GM18511 (cell line): ENCODE results near the gene AACS.
A peak's percentile ranks its signal among the peaks of the same experiment; 100 is the strongest.
"Not testable (repeated sequence)": the region's sequence is repeated elsewhere in the genome, so short reads cannot be mapped to it uniquely, and the experiment has no call there.

Experiments
- ATAC-seq: cut with Tn5 transposase; IDR thresholded peaks from one replicate; pipeline ENCODE4 v1.9.1; 2021; ENCODE audit warnings: mild to moderate bottlenecking, moderate library complexity; ENCODE audit not compliant: unreplicated experiment

Gene AACS

DNA sequence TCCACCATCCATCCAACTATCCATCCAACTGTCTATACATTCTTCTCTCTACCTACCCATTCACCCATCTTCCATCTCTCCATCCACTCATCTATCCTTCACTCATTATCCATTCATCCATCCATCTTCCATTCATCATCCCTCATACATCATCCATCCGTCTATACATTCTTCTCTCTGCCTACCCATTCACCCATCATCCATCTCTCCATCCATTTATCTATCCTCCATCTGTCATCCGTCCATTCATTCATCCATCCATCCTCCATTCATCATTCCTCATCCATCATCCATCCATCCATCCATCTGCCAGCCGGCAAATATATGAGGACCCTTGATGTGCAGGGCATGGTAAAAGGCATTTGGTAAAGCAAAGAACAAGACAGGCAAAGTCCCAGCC, 25.2 kb downstream of the AACS start:
- no peak for ATAC-seq

- ATAC-seq: no peak
These were observed 26.2 kb downstream of the AACS start for GRCh38 chr12:125091401-125091800.

DNA sequence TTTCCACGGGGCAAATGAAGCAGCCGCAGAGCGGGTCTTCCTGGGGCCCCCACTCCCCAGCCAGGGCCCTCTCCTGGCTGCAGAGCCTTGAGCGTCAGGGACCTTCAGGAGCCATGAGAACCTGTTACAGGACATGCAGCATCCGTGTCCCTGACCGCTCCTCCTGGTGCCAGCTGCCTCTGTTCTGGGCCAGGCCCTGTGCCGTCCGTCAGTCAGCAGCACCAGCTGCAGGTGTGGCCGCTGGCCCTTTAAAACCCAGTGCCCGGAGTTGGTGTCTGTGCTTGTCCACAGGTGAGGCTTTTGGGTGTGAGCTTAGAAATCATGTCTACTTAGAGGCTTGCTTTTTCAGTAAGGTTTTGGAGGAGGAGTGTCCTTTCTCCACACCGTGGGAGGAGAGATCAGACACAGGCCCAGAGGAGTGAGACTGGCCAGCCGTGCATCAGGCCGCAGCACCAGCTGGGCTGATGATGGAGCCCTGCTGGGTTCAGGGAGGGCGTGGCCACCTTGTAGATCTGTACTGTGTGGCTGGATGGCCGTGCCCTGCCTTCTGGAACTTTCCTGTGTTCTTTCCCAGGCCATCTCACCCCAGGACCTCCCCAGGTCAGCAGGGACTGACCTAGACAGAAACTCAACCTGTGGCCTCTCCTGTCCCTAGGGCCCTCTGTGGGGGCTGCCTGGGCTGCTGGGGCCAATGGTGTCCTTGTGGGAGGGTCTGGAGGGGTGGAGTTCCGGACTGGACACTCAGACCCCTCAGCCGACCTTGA, 27.1 kb downstream of the AACS start:
- no peak for ATAC-seq

DNA sequence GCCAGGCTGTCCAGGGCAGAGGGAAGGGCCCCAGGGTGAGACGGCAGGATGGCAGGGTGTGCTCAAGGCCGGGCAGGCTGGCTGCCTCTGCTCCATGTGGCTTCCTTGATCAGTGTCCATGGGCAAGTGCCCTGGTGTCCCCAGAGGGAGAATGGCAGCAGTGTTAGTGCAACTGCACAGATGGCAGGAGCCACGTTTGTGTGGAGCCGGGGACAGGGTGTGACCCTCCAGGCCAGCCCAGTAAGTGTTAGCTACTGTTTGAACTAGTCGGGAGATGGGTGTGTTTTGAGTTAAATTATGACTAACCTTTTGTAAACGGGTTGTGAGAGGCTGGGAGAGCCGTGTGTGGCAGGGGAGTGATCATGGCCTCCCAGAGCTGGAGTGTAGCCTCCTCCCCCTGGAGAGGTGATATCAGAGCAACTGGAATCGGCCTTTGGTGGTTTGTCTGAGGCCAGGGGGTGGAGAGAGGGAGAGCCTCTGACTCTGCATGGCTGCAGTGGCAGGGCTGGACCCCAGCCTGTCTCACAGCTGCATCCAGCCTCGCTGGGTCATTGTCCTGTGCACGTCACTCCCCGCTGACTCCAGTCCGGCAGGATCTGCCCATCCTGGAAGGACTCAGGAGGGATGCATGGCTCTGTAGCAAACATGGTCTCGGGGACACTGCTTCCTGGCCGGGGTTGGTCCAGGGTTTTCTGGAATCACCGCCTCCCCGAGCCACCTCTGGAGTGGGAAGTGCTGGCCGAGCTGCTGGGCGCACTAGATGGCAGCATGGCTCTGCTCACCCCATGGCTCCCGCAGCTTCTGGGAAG, 27.8 kb downstream of the AACS start:
- no peak for ATAC-seq

- no peak for ATAC-seq
These were observed 28.6 kb downstream of the AACS start for GRCh38 chr12:125093681-125094330.

GRCh38 chr12:125096894-125097293, 31.7 kb downstream of the AACS start:
- ATAC-seq: no peak

GRCh38 chr12:125097427-125097826, 32.2 kb downstream of the AACS start:
- no peak for ATAC-seq

DNA sequence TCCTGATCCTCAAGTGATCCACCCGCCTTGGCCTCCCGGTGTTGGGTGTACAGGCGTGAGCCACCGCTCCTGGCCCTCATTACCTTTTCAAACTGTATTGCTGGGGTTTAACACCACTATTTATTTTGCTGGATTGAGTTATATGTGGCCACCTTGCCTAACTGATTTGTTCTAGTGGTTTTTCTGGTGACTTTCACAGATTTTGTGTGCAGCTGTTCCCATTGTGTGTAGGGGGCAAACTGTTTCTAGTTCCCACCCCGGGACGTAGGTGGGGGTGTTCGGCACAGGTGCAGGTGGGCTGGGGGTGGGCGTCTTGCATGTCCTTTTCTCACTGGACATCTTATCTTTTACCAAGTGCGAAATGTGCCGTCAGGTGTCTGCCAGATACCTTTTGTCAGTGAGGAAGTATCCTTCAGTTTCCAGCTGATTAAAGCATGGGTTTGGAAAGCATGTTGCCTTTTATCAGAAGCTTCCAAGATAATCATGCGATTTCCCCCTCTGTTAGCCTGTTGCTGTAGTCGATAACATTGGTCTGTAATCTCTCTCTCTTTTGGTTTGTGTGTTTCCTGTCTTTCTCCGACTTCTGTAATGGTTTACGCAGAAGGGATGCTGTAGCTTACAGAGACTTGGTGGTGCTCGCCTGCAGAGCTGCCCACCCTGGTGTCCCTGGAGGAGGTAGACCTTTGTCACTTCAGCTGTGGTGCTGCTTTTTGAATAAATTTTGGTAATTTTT, 33.6 kb downstream of the AACS start:
- no peak for ATAC-seq

DNA sequence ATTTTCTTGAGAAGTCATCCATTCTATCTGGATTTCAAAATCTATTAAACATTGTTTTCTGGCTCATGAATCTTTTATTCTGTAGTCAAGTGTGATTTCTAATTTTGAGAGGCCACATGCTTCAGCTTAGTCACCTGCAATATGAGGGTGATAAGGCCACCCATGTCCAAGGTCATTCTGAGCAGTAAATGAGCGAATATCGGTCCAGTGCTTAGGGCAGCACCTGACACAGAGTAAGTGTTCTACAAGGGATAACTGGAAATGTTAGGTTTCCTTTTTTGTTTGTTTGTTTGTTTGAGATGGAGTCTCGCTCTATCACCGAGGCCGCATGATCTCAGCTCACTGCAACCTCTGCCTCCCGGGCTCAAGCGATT, 34.2 kb downstream of the AACS start:
- ATAC-seq: no peak

DNA sequence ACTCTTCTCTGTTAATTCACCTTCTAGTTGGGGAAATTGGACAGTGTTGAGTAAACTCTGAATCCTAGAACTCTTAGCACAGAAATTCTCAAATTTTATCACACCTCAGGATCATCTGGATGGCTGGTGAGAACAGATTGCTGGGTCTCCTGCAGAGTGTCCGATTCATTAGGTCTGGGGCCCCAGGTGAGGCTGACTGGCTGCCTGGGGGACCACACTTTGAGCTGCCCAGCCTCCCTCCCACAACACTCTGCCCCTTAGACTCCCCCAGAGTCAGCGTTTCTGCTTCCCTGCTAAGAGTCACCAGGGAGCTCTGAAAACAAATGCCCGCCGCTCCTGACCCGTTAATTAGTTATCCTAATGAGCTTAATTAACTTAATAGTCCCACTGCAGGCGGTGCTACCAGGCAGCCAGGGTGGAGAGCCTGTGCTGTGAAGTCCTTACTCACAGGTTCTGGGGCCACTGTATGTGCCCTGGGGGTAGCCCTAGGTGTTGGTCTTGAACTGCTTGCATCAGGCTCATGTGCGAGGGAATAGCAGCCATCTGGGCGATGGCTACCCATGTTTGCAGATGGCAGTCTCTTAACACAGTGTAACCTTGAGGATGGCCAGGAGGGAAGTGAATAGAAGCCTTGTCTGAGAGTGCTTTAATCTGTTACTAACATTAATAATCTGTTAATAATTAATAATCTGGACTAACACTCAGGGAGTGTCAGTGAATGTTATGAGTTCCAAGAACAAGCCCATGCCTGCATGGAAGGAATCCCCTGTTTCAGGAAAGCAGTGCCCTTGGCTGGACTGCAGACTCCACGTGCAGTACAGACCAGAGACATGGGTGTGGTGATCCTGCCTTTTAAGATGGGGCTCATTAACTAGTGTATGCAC, 35.6 kb downstream of the AACS start:
- no peak for ATAC-seq

- ATAC-seq: no peak
These were observed 39.7 kb downstream of the AACS start for GRCh38 chr12:125104982-125105381.

- ATAC-seq: no peak
These were observed 40.4 kb downstream of the AACS start for GRCh38 chr12:125105600-125105999.

DNA sequence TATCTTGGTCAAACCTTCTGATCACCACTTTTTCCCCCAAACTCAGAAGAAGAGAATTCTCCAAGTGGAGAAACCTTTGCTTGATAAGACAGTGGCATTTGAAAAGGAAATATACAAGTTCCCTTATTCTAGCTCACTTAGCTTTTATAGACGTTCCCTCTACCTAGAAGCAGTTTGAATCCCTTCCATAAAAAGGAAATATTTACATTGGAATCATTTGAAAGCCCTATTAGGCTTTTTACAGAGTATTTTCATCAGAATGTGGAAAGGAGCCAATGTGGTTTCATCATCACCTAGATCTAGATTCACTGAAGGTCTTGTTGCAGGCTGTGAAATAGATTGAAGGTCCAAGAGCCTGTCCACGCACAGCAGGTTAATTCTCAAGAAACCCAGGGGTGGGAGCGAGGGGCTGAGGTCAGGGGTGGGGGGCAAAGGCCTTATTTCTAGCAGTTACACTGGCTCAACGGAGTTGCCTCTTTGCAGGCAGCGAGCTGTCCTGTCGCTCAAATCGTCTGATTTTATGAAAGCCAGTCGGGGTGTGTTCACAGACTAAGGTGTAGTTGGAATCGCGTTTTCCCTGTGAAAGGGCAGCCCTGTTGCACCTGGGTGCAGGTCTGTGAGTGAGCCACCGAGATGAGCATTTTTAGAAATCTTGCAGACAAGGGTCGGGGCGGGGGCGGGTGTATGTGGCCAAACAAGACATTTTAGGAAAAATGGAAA, 45.6 kb downstream of the AACS start:
- ATAC-seq: no peak

- ATAC-seq: no peak
These were observed 46.2 kb downstream of the AACS start for GRCh38 chr12:125111403-125111802.

GRCh38 chr12:125112614-125113013, 47.4 kb downstream of the AACS start:
- not testable (repeated sequence) for ATAC-seq

GRCh38 chr12:125113263-125113662, 48.0 kb downstream of the AACS start:
- no peak for ATAC-seq

DNA sequence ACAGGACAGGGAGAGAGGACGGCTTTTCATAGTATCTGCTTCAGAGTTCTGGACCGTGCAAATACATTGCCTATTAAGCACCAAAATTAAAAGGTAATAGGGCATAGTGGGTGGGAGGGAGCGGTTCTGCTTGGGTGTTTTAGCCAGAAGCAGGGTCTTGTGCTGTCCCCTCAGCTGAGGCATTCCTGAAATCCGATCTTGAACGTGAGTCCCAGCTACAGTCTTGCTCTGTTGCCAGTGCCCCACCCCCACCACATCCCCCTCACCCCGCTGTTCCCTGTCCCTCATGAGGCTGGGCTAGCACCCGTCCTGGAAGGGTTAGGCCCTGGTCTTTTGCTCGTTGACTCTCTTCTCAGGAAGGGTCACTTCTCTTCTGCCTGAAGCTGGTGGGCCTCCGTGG, 48.6 kb downstream of the AACS start:
- ATAC-seq: no peak

GRCh38 chr12:125114365-125115141, 49.3 kb downstream of the AACS start:
- ATAC-seq: peak; percentile 72

DNA sequence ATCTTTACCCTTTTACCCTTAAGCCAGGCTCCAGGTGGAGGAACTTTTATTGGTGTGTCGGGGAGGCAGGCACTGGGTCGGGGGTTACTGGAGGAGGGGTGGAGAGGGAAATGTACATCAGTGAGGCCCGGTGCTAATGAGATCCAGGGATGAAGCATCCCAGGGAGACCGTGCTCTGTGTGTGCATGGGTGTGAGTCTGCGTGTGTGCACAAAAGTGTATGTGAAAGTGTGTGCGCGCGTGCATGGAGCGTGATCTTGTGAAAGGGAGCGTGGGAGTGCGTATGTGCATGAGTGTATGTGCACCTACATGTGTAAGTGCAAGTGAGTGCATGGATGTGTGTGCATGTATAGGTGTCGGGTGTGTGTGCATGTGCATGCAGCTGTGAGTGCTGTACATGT, 55.3 kb downstream of the AACS start:
- no peak for ATAC-seq
